Measurements from ENCODE around the gene POLRMT.
A peak's percentile ranks its signal among the peaks of the same experiment; 100 is the strongest.

POLRMT gene

GRCh38 chr19:655691-656090 lies 22.4 kb upstream of the POLRMT start:
- peak overlapping the region; percentile 41 for H3K27ac Mint-ChIP-seq
- H3K4me1 Mint-ChIP-seq, result peaks cover 52% of the 10 kb centered on the region
- no peaks in the 10 kb centered on the region for H3K36me3 Mint-ChIP-seq
- no peaks in the 10 kb centered on the region for H3K9me3 Mint-ChIP-seq
- no peaks in the 10 kb centered on the region for H3K27me3 Mint-ChIP-seq
- no peak overlapping the region for H3K4me3 Mint-ChIP-seq

- Mint-ChIP-seq H3K27me3 (no peaks in the 10 kb centered on the region), H3K27ac (no peak overlapping the region), H3K4me3 (no peak overlapping the region), H3K36me3 (no peaks in the 10 kb centered on the region), H3K9me3 (no peaks in the 10 kb centered on the region), H3K4me1 (peaks cover 34% of the 10 kb centered on the region)
Observed at GRCh38 chr19:653425-653824, 20.1 kb upstream of the POLRMT start.

- Mint-ChIP-seq H3K27ac (no peak overlapping the region), H3K4me1 (peaks cover 34% of the 10 kb centered on the region), H3K9me3 (no peaks in the 10 kb centered on the region), H3K4me3 (no peak overlapping the region), H3K36me3 (no peaks in the 10 kb centered on the region), H3K27me3 (no peaks in the 10 kb centered on the region)
Observed at GRCh38 chr19:652467-653389, 19.4 kb upstream of the POLRMT start.

GRCh38 chr19:651991-652390 lies 18.7 kb upstream of the POLRMT start:
- Mint-ChIP-seq H3K4me1 (peaks cover 26% of the 10 kb centered on the region), H3K36me3 (no peaks in the 10 kb centered on the region), H3K27ac (no peak overlapping the region), H3K9me3 (no peaks in the 10 kb centered on the region), H3K27me3 (no peaks in the 10 kb centered on the region), H3K4me3 (no peak overlapping the region)

- Mint-ChIP-seq H3K27me3 (no peaks in the 10 kb centered on the region), H3K27ac (no peak overlapping the region), H3K4me3 (no peak overlapping the region), H3K4me1 (peaks cover 22% of the 10 kb centered on the region), H3K36me3 (peaks cover under 1% of the 10 kb centered on the region), H3K9me3 (no peaks in the 10 kb centered on the region)
Observed at GRCh38 chr19:651114-651818, 17.9 kb upstream of the POLRMT start.

- Mint-ChIP-seq H3K27ac (no peak overlapping the region), H3K9me3 (no peaks in the 10 kb centered on the region), H3K27me3 (no peaks in the 10 kb centered on the region), H3K4me1 (peaks cover 10% of the 10 kb centered on the region), H3K4me3 (no peak overlapping the region), H3K36me3 (peaks cover 2% of the 10 kb centered on the region)
Observed at GRCh38 chr19:650121-650520, 16.8 kb upstream of the POLRMT start.

- no peaks in the 10 kb centered on the region for H3K9me3 Mint-ChIP-seq
- H3K4me3 Mint-ChIP-seq, result no peak overlapping the region
- peaks cover 4% of the 10 kb centered on the region for H3K4me1 Mint-ChIP-seq
- no peak overlapping the region for H3K27ac Mint-ChIP-seq
- H3K27me3 Mint-ChIP-seq, result no peaks in the 10 kb centered on the region
- H3K36me3 Mint-ChIP-seq, result peaks cover 2% of the 10 kb centered on the region
Observed at GRCh38 chr19:648904-649801, 15.8 kb upstream of the POLRMT start.

GRCh38 chr19:648305-648704 lies 15.0 kb upstream of the POLRMT start:
- H3K27ac Mint-ChIP-seq, result no peak overlapping the region

GRCh38 chr19:647566-648284 lies 14.4 kb upstream of the POLRMT start:
- Mint-ChIP-seq H3K27me3 (no peaks in the 10 kb centered on the region), H3K4me3 (no peak overlapping the region), H3K27ac (no peak overlapping the region), H3K9me3 (no peaks in the 10 kb centered on the region), H3K4me1 (no peaks in the 10 kb centered on the region), H3K36me3 (peaks cover 2% of the 10 kb centered on the region)

More at GRCh38 chr19:648305-648704, 15.0 kb upstream of the POLRMT start:
- H3K4me1 Mint-ChIP-seq, result no peaks in the 10 kb centered on the region
- peaks cover 2% of the 10 kb centered on the region for H3K36me3 Mint-ChIP-seq
- H3K27me3 Mint-ChIP-seq, result no peaks in the 10 kb centered on the region
- H3K9me3 Mint-ChIP-seq, result no peaks in the 10 kb centered on the region
- H3K4me3 Mint-ChIP-seq, result no peak overlapping the region

GRCh38 chr19:646779-647565 lies 13.6 kb upstream of the POLRMT start:
- H3K27ac Mint-ChIP-seq, result no peak overlapping the region
- H3K4me1 Mint-ChIP-seq, result no peaks in the 10 kb centered on the region
- H3K36me3 Mint-ChIP-seq, result peaks cover 2% of the 10 kb centered on the region
- H3K27me3 Mint-ChIP-seq, result no peaks in the 10 kb centered on the region
- H3K9me3 Mint-ChIP-seq, result no peaks in the 10 kb centered on the region
- no peak overlapping the region for H3K4me3 Mint-ChIP-seq

GRCh38 chr19:645912-646778 lies 12.8 kb upstream of the POLRMT start:
- H3K4me3 Mint-ChIP-seq, result no peak overlapping the region
- H3K9me3 Mint-ChIP-seq, result no peaks in the 10 kb centered on the region
- no peaks in the 10 kb centered on the region for H3K27me3 Mint-ChIP-seq
- H3K36me3 Mint-ChIP-seq, result peaks cover 2% of the 10 kb centered on the region
- H3K27ac Mint-ChIP-seq, result no peak overlapping the region
- H3K4me1 Mint-ChIP-seq, result no peaks in the 10 kb centered on the region

GRCh38 chr19:644789-645188 lies 11.5 kb upstream of the POLRMT start:
- Mint-ChIP-seq H3K4me1 (no peaks in the 10 kb centered on the region), H3K9me3 (no peaks in the 10 kb centered on the region), H3K27ac (no peak overlapping the region), H3K4me3 (no peak overlapping the region), H3K36me3 (peaks cover 2% of the 10 kb centered on the region), H3K27me3 (no peaks in the 10 kb centered on the region)

- no peak overlapping the region for H3K4me3 Mint-ChIP-seq
- H3K27me3 Mint-ChIP-seq, result no peaks in the 10 kb centered on the region
- no peak overlapping the region for H3K27ac Mint-ChIP-seq
- H3K9me3 Mint-ChIP-seq, result no peaks in the 10 kb centered on the region
- peaks cover 2% of the 10 kb centered on the region for H3K36me3 Mint-ChIP-seq
- peaks cover 2% of the 10 kb centered on the region for H3K4me1 Mint-ChIP-seq
Observed at GRCh38 chr19:644363-644762, 11.0 kb upstream of the POLRMT start.

Measured in activated naive CD4-positive, alpha-beta T cell treated with anti-CD3 and anti-CD28 coated beads, Interleukin-2, amount 50 U/mL, for 24 hours (primary cell).